ENCODE measurements around the gene NEMP2. TPM values are rescaled to one million over a fixed set of nuclear protein-coding genes. Genes with fewer than 3 reads are reported as not detected.

The NEMP2 gene
- total and polyA plus RNA-seq, 4 donors = 0.67 to 6.1 (median 2.8) TPM

GRCh38 chr2:190562121-190562520, 27.6 kb upstream of the NEMP2 start:
- 28% methylated on average over 2 of the region's 2 CpGs for WGBS
- H3K9ac ChIP-seq (ENCODE audit: low read depth in 1 of 2, low read length in 2 of 2) = no peak overlapping the region
- no peaks in the 10 kb centered on the region for H3K4me1 ChIP-seq (ENCODE audit: control insufficient read depth in 4 of 4, insufficient read depth in 4 of 4, low read length in 3 of 4)
- H3K9me3 ChIP-seq (ENCODE audit: control insufficient read depth in 4 of 4, low read length in 3 of 4) = no peaks in the 10 kb centered on the region
- H3K36me3 ChIP-seq (ENCODE audit: control insufficient read depth in 4 of 4, insufficient read depth in 3 of 4, low read depth in 1 of 4, low read length in 3 of 4) = no peaks in the 10 kb centered on the region
- TF ChIP-seq FOXA1 (IDR thresholded peaks at IDR 0.05) (no peak), TAF1 (conservative IDR thresholded peaks at IDR 0.05) (no peak), RAD21 (IDR thresholded peaks at IDR 0.05) (no peak), GABPA (IDR thresholded peaks at IDR 0.05 in 1 of 2, conservative IDR thresholded peaks at IDR 0.05 in 1 of 2) (no peak)
- no peak for DNase-seq (ENCODE audit: low spot score)
- no peak overlapping the region for H3K27ac ChIP-seq (ENCODE audit: low read depth in 1 of 2, low read length in 2 of 2)
- H3K27me3 ChIP-seq (ENCODE audit: control insufficient read depth in 4 of 4, insufficient read depth in 4 of 4, low read length in 3 of 4) = no peaks in the 10 kb centered on the region
- H3K4me3 ChIP-seq (ENCODE audit: low read depth in 1 of 3, low read length in 3 of 3) = no peak overlapping the region

- Histone ChIP-seq H3K27ac (ENCODE audit: low read depth in 1 of 2, low read length in 2 of 2) (no peak overlapping the region), H3K27me3 (ENCODE audit: control insufficient read depth in 4 of 4, insufficient read depth in 4 of 4, low read length in 3 of 4) (no peaks in the 10 kb centered on the region), H3K9me3 (ENCODE audit: control insufficient read depth in 4 of 4, low read length in 3 of 4) (no peaks in the 10 kb centered on the region), H3K36me3 (ENCODE audit: control insufficient read depth in 4 of 4, insufficient read depth in 3 of 4, low read depth in 1 of 4, low read length in 3 of 4) (no peaks in the 10 kb centered on the region), H3K9ac (ENCODE audit: low read depth in 1 of 2, low read length in 2 of 2) (no peak overlapping the region), H3K4me1 (ENCODE audit: control insufficient read depth in 4 of 4, insufficient read depth in 4 of 4, low read length in 3 of 4) (no peaks in the 10 kb centered on the region), H3K4me3 (ENCODE audit: low read depth in 1 of 3, low read length in 3 of 3) (no peak overlapping the region)
- no peak for TF ChIP-seq MAX (IDR thresholded peaks at IDR 0.05)
- no peak for TF ChIP-seq HNF4A (conservative IDR thresholded peaks at IDR 0.05)
- no peak for TF ChIP-seq RAD21 (IDR thresholded peaks at IDR 0.05)
- TF ChIP-seq CTCF (IDR thresholded peaks at IDR 0.05; ENCODE audit: low read depth, low read length, missing input control) = no peak
- TF ChIP-seq ATF3 (IDR thresholded peaks at IDR 0.05) = no peak
- no peak for TF ChIP-seq JUND (IDR thresholded peaks at IDR 0.05)
- TF ChIP-seq REST (IDR thresholded peaks at IDR 0.05) = no peak
- no peak for TF ChIP-seq HNF4G (IDR thresholded peaks at IDR 0.05)
- TF ChIP-seq SP1 (IDR thresholded peaks at IDR 0.05) = no peak
- WGBS = 84% methylated on average over 3 of the region's 3 CpGs
- no peak for DNase-seq (ENCODE audit: low spot score)
Measured at GRCh38 chr2:190561094-190561493, 26.6 kb upstream of the NEMP2 start.
